HEK293 (cell line): ENCODE measurements around the gene PPFIA3.

ENCODE experiments used
- AEBP2 ChIP-seq: fragments of 450-650 bp; formaldehyde crosslinking; IDR thresholded peaks from 2 replicates; pipeline ENCODE4 v1.5.1; 2016; ENCODE audit warnings: missing biosample characterization, missing genetic modification characterization, borderline replicate concordance
- CTCF ChIP-seq: fragments of 450-650 bp; formaldehyde crosslinking; IDR thresholded peaks from 2 replicates; pipeline ENCODE4 v1.5.1; 2016; ENCODE audit warnings: missing biosample characterization, missing genetic modification characterization
- KLF16 ChIP-seq: fragments of 450-650 bp; formaldehyde crosslinking; IDR thresholded peaks from 2 replicates; pipeline ENCODE4 v1.5.1; 2017; ENCODE audit warnings: missing biosample characterization, missing genetic modification characterization
- KLF8 ChIP-seq: fragments of 450-650 bp; formaldehyde crosslinking; IDR thresholded peaks from 2 replicates; pipeline ENCODE4 v1.5.1; 2016; ENCODE audit warnings: missing biosample characterization, missing genetic modification characterization
- KLF9 ChIP-seq: fragments of 450-650 bp; formaldehyde crosslinking; IDR thresholded peaks from 2 replicates; pipeline ENCODE4 v1.5.1; 2016; ENCODE audit warnings: missing biosample characterization, missing genetic modification characterization, low read depth
- MEIS1 ChIP-seq: sonication (generic); formaldehyde crosslinking; IDR thresholded peaks from 2 replicates; pipeline ENCODE4 v1.8.1; 2022; ENCODE audit warnings: missing genetic modification reagents, mild to moderate bottlenecking, borderline replicate concordance
- PRDM6 ChIP-seq: fragments of 450-650 bp; formaldehyde crosslinking; IDR thresholded peaks from 2 replicates; pipeline ENCODE4 v1.5.1; 2017; ENCODE audit warnings: missing biosample characterization, missing genetic modification characterization
- SCRT1 ChIP-seq: fragments of 450-650 bp; formaldehyde crosslinking; IDR thresholded peaks from 2 replicates; pipeline ENCODE4 v1.5.1; 2016; ENCODE audit warnings: missing biosample characterization, missing genetic modification characterization, borderline replicate concordance
- SP2 ChIP-seq: fragments of 450-650 bp; formaldehyde crosslinking; IDR thresholded peaks from 2 replicates; pipeline ENCODE4 v1.5.1; 2016; ENCODE audit warnings: missing biosample characterization, missing genetic modification characterization
- YY1 ChIP-seq: fragments of 450-650 bp; formaldehyde crosslinking; IDR thresholded peaks from 2 replicates; pipeline ENCODE4 v1.5.1; 2018; ENCODE audit warnings: missing biosample characterization, missing genetic modification characterization
- ZBTB17 ChIP-seq: fragments of 450-650 bp; formaldehyde crosslinking; IDR thresholded peaks from 2 replicates; pipeline ENCODE4 v1.5.1; 2016; ENCODE audit warnings: missing biosample characterization, missing genetic modification characterization
- ZBTB6 ChIP-seq: fragments of 450-650 bp; formaldehyde crosslinking; IDR thresholded peaks from 2 replicates; pipeline ENCODE4 v1.5.1; 2017; ENCODE audit warnings: missing biosample characterization, missing genetic modification characterization
- ZBTB8A ChIP-seq: fragments of 450-650 bp; formaldehyde crosslinking; IDR thresholded peaks from 2 replicates; pipeline ENCODE4 v1.5.1; 2016; ENCODE audit warnings: missing biosample characterization, missing genetic modification characterization
- ZNF10 ChIP-seq: fragments of 450-650 bp; formaldehyde crosslinking; IDR thresholded peaks from 2 replicates; pipeline ENCODE4 v1.5.1; 2017; ENCODE audit warnings: missing biosample characterization, missing genetic modification characterization
- ZNF146 ChIP-seq: fragments of 450-650 bp; formaldehyde crosslinking; IDR thresholded peaks from 2 replicates; pipeline ENCODE4 v1.5.1; 2016; ENCODE audit warnings: missing biosample characterization, missing genetic modification characterization
- ZNF2 ChIP-seq: fragments of 450-650 bp; formaldehyde crosslinking; IDR thresholded peaks from 2 replicates; pipeline ENCODE4 v1.5.1; 2016; ENCODE audit warnings: missing biosample characterization, missing genetic modification characterization
- ZNF202 ChIP-seq: fragments of 450-650 bp; formaldehyde crosslinking; IDR thresholded peaks from 2 replicates; pipeline ENCODE4 v1.5.1; 2016; ENCODE audit warnings: missing biosample characterization, missing genetic modification characterization, borderline replicate concordance
- ZNF221 ChIP-seq: fragments of 450-650 bp; formaldehyde crosslinking; IDR thresholded peaks from 2 replicates; pipeline ENCODE4 v1.5.1; 2017; ENCODE audit warnings: missing biosample characterization, missing genetic modification characterization, borderline replicate concordance
- ZNF223 ChIP-seq: fragments of 450-650 bp; formaldehyde crosslinking; IDR thresholded peaks from 2 replicates; pipeline ENCODE4 v1.5.1; 2016; ENCODE audit warnings: missing biosample characterization, missing genetic modification characterization
- ZNF311 ChIP-seq: fragments of 450-650 bp; formaldehyde crosslinking; IDR thresholded peaks from 2 replicates; pipeline ENCODE4 v1.5.1; 2017; ENCODE audit warnings: missing biosample characterization, missing genetic modification characterization, borderline replicate concordance
- ZNF350 ChIP-seq: fragments of 450-650 bp; formaldehyde crosslinking; IDR thresholded peaks from 2 replicates; pipeline ENCODE4 v1.5.0; 2017; ENCODE audit warnings: missing biosample characterization, mild to moderate bottlenecking, missing genetic modification characterization
- ZNF37A ChIP-seq: fragments of 450-650 bp; IDR thresholded peaks from 2 replicates; pipeline ENCODE4 v1.5.1; 2018; ENCODE audit warnings: missing biosample characterization, missing genetic modification characterization
- ZNF404 ChIP-seq: fragments of 450-650 bp; formaldehyde crosslinking; IDR thresholded peaks from 2 replicates; pipeline ENCODE4 v1.5.1; 2017; ENCODE audit warnings: missing biosample characterization, missing genetic modification characterization
- ZNF449 ChIP-seq: fragments of 450-650 bp; formaldehyde crosslinking; IDR thresholded peaks from 2 replicates; pipeline ENCODE4 v1.5.1; 2017; ENCODE audit warnings: missing biosample characterization, mild to moderate bottlenecking, missing genetic modification characterization, moderate library complexity
- ZNF521 ChIP-seq: fragments of 450-650 bp; formaldehyde crosslinking; IDR thresholded peaks from 2 replicates; pipeline ENCODE4 v1.5.1; 2017; ENCODE audit warnings: missing biosample characterization, mild to moderate bottlenecking, missing genetic modification characterization
- ZNF560 ChIP-seq: fragments of 450-650 bp; formaldehyde crosslinking; IDR thresholded peaks from 2 replicates; pipeline ENCODE4 v1.5.1; 2017; ENCODE audit warnings: missing biosample characterization, missing genetic modification characterization, borderline replicate concordance
- ZNF580 ChIP-seq: fragments of 450-650 bp; formaldehyde crosslinking; IDR thresholded peaks from 2 replicates; pipeline ENCODE4 v1.5.1; 2016; ENCODE audit warnings: missing biosample characterization, missing genetic modification characterization
- ZNF600 ChIP-seq: fragments of 450-650 bp; formaldehyde crosslinking; IDR thresholded peaks from 2 replicates; pipeline ENCODE4 v1.5.1; 2016; ENCODE audit warnings: missing biosample characterization, missing genetic modification characterization
- ZNF660 ChIP-seq: fragments of 450-650 bp; IDR thresholded peaks from 2 replicates; pipeline ENCODE4 v1.5.1; 2018; ENCODE audit warnings: missing biosample characterization, mild to moderate bottlenecking, missing genetic modification characterization
- ZNF707 ChIP-seq: fragments of 450-650 bp; formaldehyde crosslinking; IDR thresholded peaks from 2 replicates; pipeline ENCODE4 v1.5.1; 2016; ENCODE audit warnings: missing biosample characterization, missing genetic modification characterization
- ZNF785 ChIP-seq: fragments of 450-650 bp; formaldehyde crosslinking; IDR thresholded peaks from 2 replicates; pipeline ENCODE4 v1.5.1; 2016; ENCODE audit warnings: missing biosample characterization, missing genetic modification characterization
- ZNF843 ChIP-seq: fragments of 450-650 bp; formaldehyde crosslinking; IDR thresholded peaks from 2 replicates; pipeline ENCODE4 v1.5.1; 2016; ENCODE audit warnings: missing biosample characterization, missing genetic modification characterization
- ZSCAN30 ChIP-seq: fragments of 450-650 bp; IDR thresholded peaks from 2 replicates; pipeline ENCODE4 v1.5.1; 2018; ENCODE audit warnings: missing biosample characterization, mild to moderate bottlenecking, missing genetic modification characterization, moderate library complexity

Gene PPFIA3

GRCh38 chr19:49127674-49128544, 8.6 kb downstream of the PPFIA3 start (continued):
- TF ChIP-seq CTCF (tag by site-specific recombination) (peak; percentile 85), PRDM6 (tag by site-specific recombination) (no peak), ZNF707 (tag by site-specific recombination) (no peak), ZNF311 (no peak), ZBTB17 (tag by site-specific recombination) (peak; percentile 71), ZNF10 (tag by site-specific recombination) (no peak), ZBTB8A (tag by site-specific recombination) (no peak), KLF16 (peak; percentile 89), KLF8 (peak; percentile 91; the same call in 1 of the 2 replicates), ZNF521 (no peak), ZNF223 (tag by site-specific recombination) (no peak), AEBP2 (tag by site-specific recombination) (no peak), ZNF449 (tag by site-specific recombination) (peak; percentile 57; the same call in 1 of the 2 replicates), ZNF785 (tag by site-specific recombination) (peak; percentile 65; the same call in 1 of the 2 replicates), ZBTB6 (tag by site-specific recombination) (peak; percentile 99), ZNF350 (tag by site-specific recombination) (no peak), ZNF221 (tag by site-specific recombination) (no peak), ZNF202 (tag by site-specific recombination) (no peak), ZNF600 (tag by site-specific recombination) (peak; percentile 80), MEIS1 (CRISPR knock-in tag) (no peak), ZNF404 (tag by site-specific recombination) (no peak), ZNF560 (tag by site-specific recombination) (no peak), ZNF660 (peak; percentile 3; the same call in 1 of the 2 replicates), YY1 (tag by site-specific recombination) (peak; percentile 78; the same call in 1 of the 2 replicates), ZNF843 (tag by site-specific recombination) (0 out of 2 replicates have a peak, but pooled peaks have one; percentile 39), ZNF146 (tag by site-specific recombination) (no peak), ZSCAN30 (tag by site-specific recombination) (peak; percentile 73; the same call in 1 of the 2 replicates), ZNF580 (tag by site-specific recombination) (no peak; the same call in 1 of the 2 replicates), ZNF2 (tag by site-specific recombination) (peak; percentile 18; the same call in 1 of the 2 replicates), SCRT1 (no peak), SP2 (peak; percentile 92), KLF9 (tag by site-specific recombination) (peak; percentile 83), ZNF37A (tag by site-specific recombination) (no peak)
